COLO668 (cell line): ENCODE data around the gene GJB2.

Experiments
- DNase-seq: peaks from one replicate; lab custom pipeline; 2025; ENCODE audit not compliant: unreplicated experiment; lab: John Stamatoyannopoulos, UW

Gene GJB2

GRCh38 chr13:20193162-20193906 is 596 bp upstream of the GJB2 start:
- DNase-seq: no peak

GRCh38 chr13:20192158-20192835 is 441 bp downstream of the GJB2 start:
- DNase-seq: peak; percentile 51

GRCh38 chr13:20191311-20192157 is 1.2 kb downstream of the GJB2 start:
- DNase-seq: peak; percentile 48

- no peak for DNase-seq
Measured at GRCh38 chr13:20190481-20191310, 2.0 kb downstream of the GJB2 start.

- DNase-seq: no peak
Measured at GRCh38 chr13:20190076-20190475, 2.7 kb downstream of the GJB2 start.

GRCh38 chr13:20188667-20189553 is 3.8 kb downstream of the GJB2 start:
- DNase-seq: no peak

GRCh38 chr13:20186771-20187170 is 6.0 kb downstream of the GJB2 start:
- DNase-seq: no peak

- DNase-seq: no peak
Measured at GRCh38 chr13:20185366-20186056, 7.2 kb downstream of the GJB2 start.

- DNase-seq: peak; percentile 62
Measured at GRCh38 chr13:20182231-20182846, 10.4 kb downstream of the GJB2 start.

GRCh38 chr13:20181188-20181587 is 11.6 kb downstream of the GJB2 start:
- no peak for DNase-seq

GRCh38 chr13:20178156-20178555 is 14.6 kb downstream of the GJB2 start:
- DNase-seq: no peak

GRCh38 chr13:20177049-20177831 is 15.5 kb downstream of the GJB2 start:
- DNase-seq: no peak

GRCh38 chr13:20175907-20176652 is 16.7 kb downstream of the GJB2 start:
- DNase-seq: no peak

GRCh38 chr13:20175406-20175794 is 17.3 kb downstream of the GJB2 start:
- DNase-seq: no peak

- DNase-seq: peak; percentile 86
Measured at GRCh38 chr13:20174656-20175405, 17.9 kb downstream of the GJB2 start.

GRCh38 chr13:20173116-20173746 is 19.5 kb downstream of the GJB2 start:
- DNase-seq: no peak
